Muscle of arm (tissue), 12 donors: ENCODE results near the gene ENTPD7. TPM values are rescaled to one million over a fixed set of nuclear protein-coding genes. Genes with fewer than 3 reads are reported as not detected.

Experiments used
- DNase-seq: peaks from one replicate; pipeline ENCODE4 v3.0.0-alpha.2; 2013
- polyA plus RNA-seq, 12 donors: library from polyadenylated mRNA; unstranded; fragments of 120-200 nt; gene quantifications; one replicate each; pipeline ENCODE4 v1.2.1, GENCODE V29; 2013; ENCODE audit not compliant: insufficient read length in 12 of 12

The ENTPD7 gene
- polyA plus RNA-seq, 12 donors = 3.3 to 7.0 (median 4.7) TPM; not detected in 1

- DNase-seq = no peak
These were observed 11.6 kb upstream of the ENTPD7 start for GRCh38 chr10:99647601-99648151.

- no peak for DNase-seq
These were observed 10.6 kb upstream of the ENTPD7 start for GRCh38 chr10:99648717-99649116.

- no peak for DNase-seq
These were observed 6.4 kb upstream of the ENTPD7 start for GRCh38 chr10:99652800-99653390.

- no peak for DNase-seq
These were observed 4.7 kb upstream of the ENTPD7 start for GRCh38 chr10:99654390-99655175.

- DNase-seq = no peak
These were observed 2.9 kb upstream of the ENTPD7 start for GRCh38 chr10:99656199-99657064.

GRCh38 chr10:99658622-99659030, 683 bp upstream of the ENTPD7 start:
- DNase-seq = peak; percentile 4

- DNase-seq = no peak
These were observed 608 bp downstream of the ENTPD7 start for GRCh38 chr10:99659868-99660366.

GRCh38 chr10:99660662-99661376, 1.5 kb downstream of the ENTPD7 start:
- DNase-seq = no peak

- no peak for DNase-seq
These were observed 2.1 kb downstream of the ENTPD7 start for GRCh38 chr10:99661377-99661763.

- DNase-seq = no peak
These were observed 6.0 kb downstream of the ENTPD7 start for GRCh38 chr10:99665304-99665703.

- no peak for DNase-seq
These were observed 7.9 kb downstream of the ENTPD7 start for GRCh38 chr10:99667108-99667751.

- DNase-seq = no peak
These were observed 12.1 kb downstream of the ENTPD7 start for GRCh38 chr10:99671386-99671785.

- DNase-seq = no peak
These were observed 13.6 kb downstream of the ENTPD7 start for GRCh38 chr10:99672884-99673283.

GRCh38 chr10:99673492-99673891, 14.2 kb downstream of the ENTPD7 start:
- DNase-seq = no peak

- DNase-seq = no peak
These were observed 15.5 kb downstream of the ENTPD7 start for GRCh38 chr10:99674762-99675161.

GRCh38 chr10:99676426-99676825, 17.1 kb downstream of the ENTPD7 start:
- DNase-seq = no peak

- no peak for DNase-seq
These were observed 17.6 kb downstream of the ENTPD7 start for GRCh38 chr10:99676895-99677294.

GRCh38 chr10:99678921-99679320, 19.6 kb downstream of the ENTPD7 start:
- DNase-seq = no peak

GRCh38 chr10:99681553-99681952, 22.2 kb downstream of the ENTPD7 start:
- DNase-seq = no peak

- DNase-seq = no peak
These were observed 22.7 kb downstream of the ENTPD7 start for GRCh38 chr10:99682032-99682431.

- DNase-seq = no peak
These were observed 23.4 kb downstream of the ENTPD7 start for GRCh38 chr10:99682752-99683151.
